Activated CD4-positive, alpha-beta T cell treated with anti-CD3 and anti-CD28 coated beads, Interleukin-2, amount 50 U/mL, for 16 hours (primary cell): ENCODE results near the gene TMEM50A.
"Not testable (repeated sequence)": the region's sequence is repeated elsewhere in the genome, so short reads cannot be mapped to it uniquely, and the experiment has no call there.

ENCODE experiments used
- DNase-seq: peaks from one replicate; pipeline ENCODE4 v3.0.0-alpha.2; 2020

Gene TMEM50A

DNA sequence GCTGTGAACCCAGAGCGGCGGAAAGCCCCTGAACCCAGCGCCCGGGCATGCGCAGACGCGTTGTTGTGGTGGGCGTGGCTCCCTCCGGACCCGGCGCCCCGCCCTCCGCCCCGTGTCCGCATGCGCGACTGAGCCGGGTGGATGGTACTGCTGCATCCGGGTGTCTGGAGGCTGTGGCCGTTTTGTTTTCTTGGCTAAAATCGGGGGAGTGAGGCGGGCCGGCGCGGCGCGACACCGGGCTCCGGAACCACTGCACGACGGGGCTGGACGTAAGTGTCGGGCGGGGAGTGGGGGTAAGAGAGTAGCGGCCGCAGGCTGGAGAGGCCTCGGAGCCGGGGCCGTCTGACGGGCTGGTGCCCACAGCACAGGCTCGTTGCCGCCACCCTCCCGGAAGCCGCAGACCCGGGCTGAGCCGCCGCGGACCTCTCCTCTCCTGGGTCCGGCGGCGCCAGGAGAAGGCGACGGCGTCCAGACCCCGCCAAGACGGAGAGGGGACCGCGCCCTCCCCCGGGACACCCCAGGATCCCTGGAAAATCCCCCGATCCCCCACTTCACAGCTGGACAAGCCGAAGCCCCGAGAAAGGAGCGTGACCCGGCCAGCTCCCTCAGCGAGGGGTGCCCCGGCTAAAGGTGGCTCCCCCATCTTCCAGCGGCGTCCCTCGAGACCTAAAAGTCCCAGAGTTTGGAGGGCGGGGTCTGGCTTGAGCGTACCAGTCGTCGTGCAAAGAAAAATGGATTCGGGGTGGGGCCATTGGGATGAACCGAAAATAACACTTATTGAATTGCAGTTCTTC, at the start of gene TMEM50A:
Gene TMEM50A, plus strand, starts transcription at position 147 of the 794 bp plus-strand sequence. CDS start 2,153 bp downstream, outside the sequence.
- DNase-seq = peak; percentile 90

- DNase-seq = not testable (repeated sequence)
These were observed 49.5 kb upstream of the TMEM50A start for GRCh38 chr1:25288573-25289101.

GRCh38 chr1:25290043-25290442, 48.1 kb upstream of the TMEM50A start:
- DNase-seq = not testable (repeated sequence)

DNA sequence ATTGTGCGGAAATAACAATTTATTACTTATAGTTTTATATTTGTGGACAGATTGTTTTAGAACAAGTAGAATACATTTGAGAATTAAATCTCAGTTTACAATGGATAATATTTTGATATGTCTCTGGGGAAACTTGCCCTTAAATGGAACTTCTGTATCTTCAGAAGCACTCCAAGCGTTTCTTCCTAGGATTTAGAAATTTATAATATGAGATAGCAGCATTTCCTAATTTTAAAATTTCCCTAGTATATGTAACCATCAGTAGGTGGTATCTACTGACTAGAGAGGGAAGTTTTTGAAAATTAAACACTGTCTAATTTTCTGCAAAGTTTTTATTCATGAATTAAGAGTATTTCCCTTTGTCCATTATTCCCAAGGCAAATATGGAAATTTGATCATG, 44.7 kb upstream of the TMEM50A start:
- DNase-seq = not testable (repeated sequence)

- DNase-seq = not testable (repeated sequence)
These were observed 43.0 kb upstream of the TMEM50A start for GRCh38 chr1:25294889-25295826.

DNA sequence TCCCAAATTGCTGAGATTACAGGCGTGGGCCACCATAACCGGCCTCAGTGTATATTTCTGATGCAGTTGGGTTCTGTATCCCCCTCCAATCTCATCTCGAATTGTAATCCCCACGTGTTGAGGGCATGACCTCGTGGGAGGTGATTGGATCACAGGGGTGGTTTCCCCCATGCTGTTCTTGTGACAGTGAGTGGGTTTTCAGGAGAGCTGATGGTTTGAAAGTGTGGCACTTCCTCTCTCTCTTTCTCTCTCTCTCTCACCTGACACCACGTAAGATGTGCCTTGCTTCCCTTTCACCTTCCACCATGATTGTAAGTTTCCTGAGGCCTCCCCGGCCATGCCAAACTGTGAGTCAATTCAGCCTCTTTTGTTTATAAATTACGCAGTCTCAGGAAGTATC, 41.6 kb upstream of the TMEM50A start:
- DNase-seq = not testable (repeated sequence)

- DNase-seq = not testable (repeated sequence)
These were observed 37.4 kb upstream of the TMEM50A start for GRCh38 chr1:25300729-25301128.

DNA sequence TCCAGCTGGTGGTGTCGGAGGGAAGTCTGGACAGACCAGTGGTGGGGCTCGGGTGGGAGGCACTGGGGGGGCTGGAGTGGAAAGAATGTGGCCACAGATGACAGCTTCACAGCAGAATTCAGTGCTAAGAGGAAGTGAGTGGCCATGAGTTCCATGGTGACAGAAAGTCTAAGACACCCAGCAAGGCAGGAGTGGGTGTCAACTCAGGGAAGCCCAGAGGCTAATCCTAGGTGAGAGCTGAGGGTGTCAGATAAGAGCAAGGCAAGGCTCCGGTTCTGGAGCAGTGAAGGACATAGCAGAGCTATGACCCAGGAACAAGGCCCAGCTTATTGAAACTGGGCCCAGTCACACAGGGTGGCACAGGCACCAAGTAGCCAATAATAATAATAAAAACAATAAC, 35.8 kb upstream of the TMEM50A start:
- not testable (repeated sequence) for DNase-seq

DNA sequence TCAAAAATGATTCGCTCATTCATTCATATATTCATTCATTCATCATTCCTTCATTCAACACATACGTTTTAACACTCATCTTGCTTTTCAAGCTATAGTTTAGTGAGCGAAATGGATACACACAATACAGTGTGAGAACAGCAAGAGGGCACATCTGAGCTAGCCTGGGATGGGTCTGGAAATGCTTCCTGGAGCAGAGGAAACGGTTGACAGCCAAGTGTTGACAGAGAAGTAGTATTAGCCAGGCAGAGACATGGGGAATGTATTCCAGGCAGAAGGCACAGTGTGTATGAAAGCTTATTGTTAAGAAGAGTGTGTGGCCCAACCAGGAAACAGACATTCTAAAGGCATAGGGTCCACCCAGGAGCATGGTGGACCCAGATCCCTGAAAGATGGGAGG, 33.2 kb upstream of the TMEM50A start:
- not testable (repeated sequence) for DNase-seq

DNA sequence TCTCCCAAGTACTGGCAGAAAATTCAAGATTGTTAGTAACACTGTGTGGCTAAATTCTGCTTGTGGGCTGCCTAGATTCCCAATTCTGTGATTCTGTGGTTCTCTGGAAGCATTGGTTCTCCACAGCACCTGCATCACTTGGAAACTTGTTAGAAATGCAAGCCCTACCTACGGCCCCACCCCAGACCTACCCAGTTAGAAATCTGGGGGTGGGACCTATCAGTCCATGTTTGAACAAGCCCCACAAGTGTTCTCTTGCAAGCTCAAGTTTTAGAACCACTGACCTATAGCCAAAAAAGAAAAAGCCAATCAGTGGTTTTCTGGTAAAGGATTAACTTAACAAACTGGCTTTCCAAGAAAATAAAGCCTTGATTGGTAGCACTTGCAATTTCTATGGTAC, 30.0 kb upstream of the TMEM50A start:
- DNase-seq = not testable (repeated sequence)

DNA sequence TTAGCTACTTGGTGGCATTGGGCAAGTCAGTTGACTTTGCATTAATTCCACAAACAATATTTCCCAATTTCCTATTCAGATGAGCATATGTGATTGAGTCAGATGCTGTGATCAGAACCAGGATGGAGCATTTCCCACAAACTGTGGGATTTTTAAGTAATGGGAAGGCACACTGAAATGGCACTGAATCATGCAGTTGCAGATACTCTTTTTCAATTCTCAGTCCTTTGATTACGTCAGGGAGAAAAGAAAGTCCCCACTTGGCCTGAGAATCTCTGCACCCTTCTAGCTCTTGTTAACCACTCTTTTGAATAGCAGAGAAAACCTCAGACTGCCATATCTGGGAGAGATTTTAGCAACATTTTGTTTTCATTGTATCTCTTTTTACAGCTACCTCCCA, 29.0 kb upstream of the TMEM50A start:
- not testable (repeated sequence) for DNase-seq

DNA sequence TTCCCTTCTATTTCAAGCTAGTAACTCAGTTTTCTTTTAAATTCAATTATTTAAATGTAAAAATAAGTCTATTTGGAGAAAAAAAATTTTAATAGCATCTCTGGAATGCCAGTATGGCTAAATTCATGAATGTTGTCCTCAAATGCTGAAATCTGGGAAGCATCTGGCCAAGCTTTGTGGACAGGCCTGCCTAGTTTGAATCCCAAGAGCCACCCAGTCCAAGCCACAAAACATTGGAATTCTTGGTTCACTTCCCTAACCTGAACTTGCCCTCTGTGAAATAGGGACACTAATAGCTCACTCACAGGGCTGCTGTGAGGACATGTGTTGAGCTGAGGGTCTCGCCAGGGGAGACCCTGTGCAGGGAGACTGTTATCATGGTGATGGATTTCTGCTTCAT, 28.6 kb upstream of the TMEM50A start:
- not testable (repeated sequence) for DNase-seq

DNA sequence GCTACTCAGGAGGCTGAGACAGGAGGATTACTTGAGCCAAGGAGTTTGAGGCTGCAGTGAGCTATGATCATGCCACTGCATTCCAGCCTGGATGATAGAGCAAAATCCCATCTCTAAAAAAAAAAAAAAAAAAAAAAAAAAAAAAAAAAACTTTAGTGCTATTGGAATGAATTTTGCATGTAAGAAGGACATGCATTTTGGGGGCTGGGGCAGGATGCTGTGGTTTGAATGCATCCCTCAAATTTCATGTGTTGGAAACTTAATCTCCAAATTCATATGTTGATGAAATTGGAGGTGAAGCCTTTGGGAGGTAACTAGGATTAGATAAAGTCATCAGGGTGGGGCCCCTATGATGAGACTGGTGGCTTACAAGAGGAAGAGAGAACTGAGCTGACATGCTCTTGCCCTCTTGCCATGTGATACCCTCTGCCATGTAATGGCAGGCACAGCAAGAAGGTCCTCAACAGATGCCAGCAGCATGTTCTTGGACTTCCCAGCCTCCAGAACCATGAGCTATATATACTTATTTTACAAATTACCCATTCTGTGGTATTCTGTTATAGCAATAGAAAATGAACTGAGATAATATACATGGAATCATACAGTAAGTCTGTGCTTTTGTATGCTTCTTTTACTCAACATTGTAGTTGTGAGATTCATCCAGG, 25.2 kb upstream of the TMEM50A start:
- not testable (repeated sequence) for DNase-seq

DNA sequence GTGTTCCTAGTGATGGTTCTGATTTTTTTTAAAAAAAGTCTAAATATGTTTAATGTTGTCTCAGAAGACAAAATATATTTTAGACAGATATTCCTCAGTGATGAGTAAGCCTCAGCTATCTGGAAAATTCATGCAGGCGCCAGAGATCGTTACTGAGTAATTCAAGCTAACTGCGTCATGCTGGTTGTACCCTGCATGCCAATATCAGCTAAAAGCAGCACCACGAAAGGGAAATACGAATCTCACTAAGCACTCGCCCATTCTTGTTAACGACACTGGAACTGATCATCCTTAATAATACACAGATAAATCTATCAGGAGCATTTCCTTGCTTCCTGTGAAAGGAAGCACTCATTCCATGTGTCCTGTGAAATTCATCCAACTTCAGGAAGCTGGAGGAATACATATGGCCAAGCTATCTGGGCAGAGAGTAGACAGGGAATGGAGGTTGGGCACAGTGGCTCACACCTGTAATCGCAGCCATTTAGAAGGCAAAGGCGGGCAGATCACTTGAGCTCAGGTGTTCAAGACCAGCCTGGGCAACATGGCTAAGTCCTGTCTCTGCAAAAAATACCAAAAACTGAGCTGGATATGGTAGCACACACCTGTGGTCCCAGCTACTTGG, 17.7 kb upstream of the TMEM50A start:
- DNase-seq = not testable (repeated sequence)

DNA sequence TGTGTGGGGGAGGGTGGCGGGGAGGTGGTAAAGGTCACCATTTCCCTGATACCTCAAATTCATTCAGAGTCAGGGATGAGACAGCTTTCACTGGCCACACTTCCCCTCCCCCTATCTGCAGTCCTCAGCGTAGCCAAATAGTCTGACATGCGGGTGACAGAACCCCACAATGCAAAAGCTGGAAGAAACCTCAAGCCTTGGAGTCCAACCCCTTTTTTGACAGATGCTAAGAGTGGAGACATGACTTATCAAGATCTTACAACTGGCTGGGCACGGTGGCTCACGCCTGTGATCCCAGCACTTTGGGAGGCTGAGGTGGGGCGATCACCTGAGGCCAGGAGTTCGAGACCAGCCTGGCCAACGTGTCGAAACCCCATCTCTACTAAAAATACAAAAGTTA, 16.0 kb upstream of the TMEM50A start:
- not testable (repeated sequence) for DNase-seq

GRCh38 chr1:25324407-25324806, 13.7 kb upstream of the TMEM50A start:
- not testable (repeated sequence) for DNase-seq

DNA sequence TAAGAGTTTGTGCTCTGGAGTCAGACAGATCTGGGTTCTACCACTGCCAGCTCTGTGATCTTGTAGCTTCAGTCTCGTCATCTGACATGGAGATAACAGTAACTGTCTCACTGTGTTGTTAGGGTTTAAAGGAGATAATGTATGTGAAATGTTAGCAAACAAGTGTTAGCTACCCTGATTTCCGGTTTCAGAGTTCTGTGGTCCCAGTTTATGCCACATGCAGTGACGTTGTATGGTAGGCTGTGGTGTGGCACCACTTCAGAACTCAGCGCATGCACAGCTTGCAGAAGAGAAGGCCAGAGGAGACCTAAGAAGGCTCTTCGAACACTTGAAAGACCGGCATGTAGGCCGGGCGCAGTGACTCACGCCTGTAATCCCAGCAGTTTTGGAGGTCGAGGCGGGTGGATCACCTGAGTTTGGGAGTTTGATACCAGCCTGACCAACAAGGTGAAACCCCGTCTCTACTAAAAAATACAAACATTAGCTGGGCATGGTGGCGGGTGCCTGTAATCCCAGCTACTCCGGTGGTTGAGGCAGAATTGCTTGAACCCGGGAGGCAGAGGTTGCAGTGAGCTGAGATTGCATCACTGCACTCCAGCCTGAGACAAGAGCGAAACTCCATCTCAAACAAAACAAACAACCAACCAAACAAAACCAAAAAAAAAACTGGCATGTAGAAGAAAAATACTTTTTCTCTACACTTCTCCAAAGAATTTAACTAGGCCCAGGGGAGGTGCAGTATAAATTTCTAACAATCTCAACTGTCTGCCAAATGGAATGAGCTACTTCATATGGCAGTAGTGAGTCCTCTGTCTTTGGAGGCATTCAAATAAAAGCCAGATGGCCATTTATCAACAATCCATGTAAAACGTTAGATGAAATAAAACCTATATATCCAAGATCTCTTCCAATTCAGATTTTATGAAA, 10.0 kb upstream of the TMEM50A start:
- not testable (repeated sequence) for DNase-seq

GRCh38 chr1:25328791-25329185, 9.3 kb upstream of the TMEM50A start:
- DNase-seq = not testable (repeated sequence)

GRCh38 chr1:25329336-25329735, 8.8 kb upstream of the TMEM50A start:
- not testable (repeated sequence) for DNase-seq

- DNase-seq = not testable (repeated sequence)
These were observed 8.2 kb upstream of the TMEM50A start for GRCh38 chr1:25329950-25330349.

DNA sequence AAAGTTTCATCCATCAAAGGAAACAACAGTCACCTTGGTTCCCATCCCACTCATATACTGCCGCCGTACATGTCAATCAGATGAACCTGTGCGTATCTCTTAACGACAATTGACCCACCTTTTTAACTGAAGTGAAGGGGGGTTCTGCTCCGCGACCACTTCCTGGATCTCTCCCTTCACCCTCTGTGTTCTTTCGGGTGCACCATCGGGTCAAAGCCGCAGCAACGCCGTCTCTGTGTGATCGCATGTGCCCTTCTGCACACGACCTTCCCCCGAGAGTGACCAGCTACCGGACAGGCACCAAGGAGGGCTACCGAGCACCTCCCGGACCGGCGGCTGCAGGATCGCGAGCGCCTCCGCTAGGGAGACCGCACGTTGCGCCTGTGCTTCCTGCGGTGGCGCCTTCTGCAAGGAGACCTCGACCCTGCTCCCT, 1.2 kb upstream of the TMEM50A start:
- DNase-seq = peak; percentile 29
